Ecto neural progenitor cell (in vitro differentiated cells): ENCODE measurements around the gene PERM1.
A peak's percentile ranks its signal among the peaks of the same experiment; 100 is the strongest.
"Not testable (repeated sequence)": the region's sequence is repeated elsewhere in the genome, so short reads cannot be mapped to it uniquely, and the experiment has no call there.

ENCODE experiments used
- DNase-seq: peaks from one replicate; pipeline ENCODE4 v3.0.0-alpha.2; 2018; ENCODE audit warnings: low spot score

PERM1 gene

GRCh38 chr1:997993-998744 is 16.3 kb upstream of the PERM1 start:
- DNase-seq = peak; percentile 82

GRCh38 chr1:997713-997992 is 15.8 kb upstream of the PERM1 start:
- DNase-seq = no peak

GRCh38 chr1:996851-997712 is 15.2 kb upstream of the PERM1 start:
- peak; percentile 68 for DNase-seq

- peak; percentile 53 for DNase-seq
These were observed 14.1 kb upstream of the PERM1 start for GRCh38 chr1:995665-996633.

GRCh38 chr1:994546-994945 is 12.7 kb upstream of the PERM1 start:
- DNase-seq = not testable (repeated sequence)

- DNase-seq = no peak
These were observed 11.6 kb upstream of the PERM1 start for GRCh38 chr1:993379-993995.

GRCh38 chr1:992362-992761 is 10.5 kb upstream of the PERM1 start:
- DNase-seq = no peak

- DNase-seq = no peak
These were observed 10.0 kb upstream of the PERM1 start for GRCh38 chr1:991895-992294.

- not testable (repeated sequence) for DNase-seq
These were observed 9.4 kb upstream of the PERM1 start for GRCh38 chr1:991275-991674.

- DNase-seq = not testable (repeated sequence)
These were observed 6.2 kb upstream of the PERM1 start for GRCh38 chr1:988061-988460.

GRCh38 chr1:985126-985525 is 3.2 kb upstream of the PERM1 start:
- DNase-seq = no peak

- no peak for DNase-seq
These were observed 2.6 kb upstream of the PERM1 start for GRCh38 chr1:984476-984814.

GRCh38 chr1:983798-984475 is 2.0 kb upstream of the PERM1 start:
- DNase-seq = peak; percentile 83

- DNase-seq = no peak
These were observed 1.0 kb upstream of the PERM1 start for GRCh38 chr1:982765-983436.

- DNase-seq = no peak
These were observed 370 bp downstream of the PERM1 start for GRCh38 chr1:981491-981954.

- DNase-seq = no peak
These were observed 1.1 kb downstream of the PERM1 start for GRCh38 chr1:980602-981395.

- DNase-seq = no peak
These were observed 1.7 kb downstream of the PERM1 start for GRCh38 chr1:980137-980571.

- no peak for DNase-seq
These were observed 2.2 kb downstream of the PERM1 start for GRCh38 chr1:979744-980072.

- no peak for DNase-seq
These were observed 2.8 kb downstream of the PERM1 start for GRCh38 chr1:978835-979743.
